KG1 (cell line): ENCODE results near the gene VCAN.

Source experiments
- DNase-seq: peaks from one replicate; lab custom pipeline; 2025; lab: John Stamatoyannopoulos, UW

Gene VCAN

DNA sequence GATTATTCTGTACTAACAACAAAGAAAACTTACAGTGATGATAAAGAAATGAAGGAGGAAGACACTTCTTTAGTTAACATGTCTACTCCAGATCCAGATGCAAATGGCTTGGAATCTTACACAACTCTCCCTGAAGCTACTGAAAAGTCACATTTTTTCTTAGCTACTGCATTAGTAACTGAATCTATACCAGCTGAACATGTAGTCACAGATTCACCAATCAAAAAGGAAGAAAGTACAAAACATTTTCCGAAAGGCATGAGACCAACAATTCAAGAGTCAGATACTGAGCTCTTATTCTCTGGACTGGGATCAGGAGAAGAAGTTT is 67.9 kb downstream of the VCAN start:
- no peak for DNase-seq

GRCh38 chr5:83540105-83540504 is 68.6 kb downstream of the VCAN start:
- no peak for DNase-seq

DNA sequence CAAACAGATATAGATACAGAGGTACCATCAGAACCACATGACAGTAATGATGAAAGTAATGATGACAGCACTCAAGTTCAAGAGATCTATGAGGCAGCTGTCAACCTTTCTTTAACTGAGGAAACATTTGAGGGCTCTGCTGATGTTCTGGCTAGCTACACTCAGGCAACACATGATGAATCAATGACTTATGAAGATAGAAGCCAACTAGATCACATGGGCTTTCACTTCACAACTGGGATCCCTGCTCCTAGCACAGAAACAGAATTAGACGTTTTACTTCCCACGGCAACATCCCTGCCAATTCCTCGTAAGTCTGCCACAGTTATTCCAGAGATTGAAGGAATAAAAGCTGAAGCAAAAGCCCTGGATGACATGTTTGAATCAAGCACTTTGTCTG is 69.2 kb downstream of the VCAN start:
- no peak for DNase-seq

GRCh38 chr5:83542839-83543238 is 71.3 kb downstream of the VCAN start:
- no peak for DNase-seq

GRCh38 chr5:83543898-83544297 is 72.4 kb downstream of the VCAN start:
- no peak for DNase-seq

DNA sequence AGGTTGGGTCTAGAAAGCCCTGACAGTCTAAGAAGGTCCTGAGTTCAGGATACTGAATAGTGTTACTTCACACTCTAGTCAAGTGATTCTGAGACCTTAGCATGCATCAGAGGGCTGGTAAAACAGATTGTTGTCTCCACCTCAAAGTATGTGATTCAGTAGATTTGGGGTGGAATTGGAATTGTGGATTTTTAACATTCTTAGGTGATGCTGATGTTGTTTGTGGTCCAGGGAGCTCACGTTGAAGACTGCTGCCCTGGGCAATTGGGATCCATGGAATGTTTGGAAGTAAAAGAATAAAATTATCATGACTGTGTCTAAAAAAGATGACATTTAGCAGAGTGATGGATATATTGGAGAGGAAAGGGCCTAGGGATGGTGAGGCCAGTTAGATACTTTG is 75.6 kb downstream of the VCAN start:
- no peak for DNase-seq

- DNase-seq: no peak
Observed at GRCh38 chr5:83547889-83548288, 76.3 kb downstream of the VCAN start.

DNA sequence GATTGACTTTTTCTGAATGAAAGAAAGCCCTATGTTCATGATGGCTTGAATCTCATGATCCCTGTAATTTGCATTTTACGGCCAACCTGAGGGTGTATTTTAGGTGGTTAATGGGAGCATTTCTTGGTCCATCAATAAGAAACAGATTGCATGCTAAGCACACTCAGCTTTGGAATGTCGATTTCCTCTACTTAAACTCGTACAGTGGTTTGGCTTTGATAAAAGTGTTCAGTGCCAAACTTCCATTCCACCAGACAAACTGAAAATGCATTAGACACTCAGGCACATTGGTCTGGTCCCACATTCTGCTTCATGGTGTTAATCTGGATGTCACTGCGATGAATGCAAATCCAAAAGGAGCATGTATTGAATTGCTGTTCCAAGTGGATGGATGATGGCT is 77.0 kb downstream of the VCAN start:
- no peak for DNase-seq

DNA sequence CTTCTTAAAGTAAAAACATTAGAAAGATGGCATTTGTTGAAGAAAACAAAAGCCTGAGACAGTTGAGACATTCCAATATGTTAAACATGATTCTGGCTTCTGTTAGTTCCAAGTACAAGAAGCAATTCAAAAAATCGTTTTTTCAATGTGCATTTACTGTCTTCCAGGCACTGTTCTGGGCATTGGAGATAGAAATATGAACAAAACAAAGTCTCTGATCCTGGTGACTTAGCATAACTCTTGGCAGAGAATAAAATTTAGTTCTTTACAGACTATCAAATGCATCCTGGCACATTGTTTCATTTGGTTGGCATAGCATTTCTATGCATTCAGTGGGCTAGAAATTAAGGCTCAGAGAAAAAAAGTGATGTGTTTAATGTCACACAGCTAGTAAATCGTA is 77.5 kb downstream of the VCAN start:
- DNase-seq: no peak

DNA sequence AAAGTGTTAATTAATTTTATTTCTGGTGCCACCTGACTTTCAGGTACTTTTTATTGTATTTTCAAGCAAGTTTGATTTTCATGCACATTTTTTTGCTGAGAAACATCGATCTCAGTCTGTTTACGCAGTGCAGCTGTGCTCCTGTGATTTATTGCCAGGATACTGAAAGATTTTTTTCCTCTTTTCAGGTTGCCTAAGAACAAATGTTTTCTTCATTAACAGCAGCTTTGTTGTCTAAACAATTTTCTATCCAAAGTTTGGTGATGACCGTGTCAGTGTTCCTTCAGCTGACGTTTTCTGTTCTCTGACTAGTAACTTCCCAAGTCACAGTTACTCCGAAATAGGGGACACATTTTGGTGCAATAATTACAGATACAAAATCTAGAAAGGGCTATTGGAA is 78.1 kb downstream of the VCAN start:
- DNase-seq: no peak

DNA sequence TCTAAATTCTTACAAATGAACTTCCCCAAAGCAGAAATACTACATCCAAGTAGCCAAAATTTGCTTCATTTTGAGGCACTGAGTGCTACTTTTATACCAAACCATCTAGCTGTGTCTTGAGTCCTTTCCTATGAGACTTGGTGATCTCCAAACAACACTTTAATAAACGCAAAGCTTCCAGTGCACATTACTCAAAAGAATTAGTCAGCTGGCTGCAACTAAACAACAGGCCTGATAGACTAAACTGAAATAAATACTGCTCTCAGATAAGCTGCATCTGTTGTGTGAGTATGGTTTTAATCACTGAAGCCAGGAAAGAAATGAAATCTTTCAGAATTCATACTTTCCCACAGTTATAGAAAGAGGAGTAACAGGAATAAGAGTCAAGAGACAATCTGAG is 80.3 kb downstream of the VCAN start:
- DNase-seq: no peak

DNA sequence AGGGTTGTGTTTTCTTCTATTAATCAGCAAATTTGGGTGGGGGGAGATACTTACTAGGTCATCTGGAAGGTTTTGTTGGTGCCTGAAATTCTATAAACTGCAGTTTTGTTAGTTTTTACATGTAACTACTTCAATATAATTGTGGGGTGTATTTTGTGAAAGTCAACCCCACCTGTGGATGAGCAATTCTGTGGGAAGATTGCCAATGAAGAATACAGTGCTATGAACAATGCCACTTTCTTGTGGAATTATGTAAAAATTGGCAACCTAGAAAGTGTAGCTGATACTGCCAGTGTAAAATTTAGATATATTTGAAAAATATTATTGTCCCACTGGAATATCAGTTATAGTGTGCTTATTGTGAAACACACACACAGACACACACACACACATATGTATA is 80.7 kb downstream of the VCAN start:
- DNase-seq: no peak

GRCh38 chr5:83553000-83553486 is 81.5 kb downstream of the VCAN start:
- DNase-seq: no peak

- DNase-seq: no peak
Observed at GRCh38 chr5:83554133-83554532, 82.6 kb downstream of the VCAN start.

- DNase-seq: no peak
Observed at GRCh38 chr5:83554686-83555085, 83.1 kb downstream of the VCAN start.

GRCh38 chr5:83555263-83555662 is 83.7 kb downstream of the VCAN start:
- no peak for DNase-seq

GRCh38 chr5:83556190-83556589 is 84.6 kb downstream of the VCAN start:
- no peak for DNase-seq

- DNase-seq: no peak
Observed at GRCh38 chr5:83559118-83559785, 87.7 kb downstream of the VCAN start.

DNA sequence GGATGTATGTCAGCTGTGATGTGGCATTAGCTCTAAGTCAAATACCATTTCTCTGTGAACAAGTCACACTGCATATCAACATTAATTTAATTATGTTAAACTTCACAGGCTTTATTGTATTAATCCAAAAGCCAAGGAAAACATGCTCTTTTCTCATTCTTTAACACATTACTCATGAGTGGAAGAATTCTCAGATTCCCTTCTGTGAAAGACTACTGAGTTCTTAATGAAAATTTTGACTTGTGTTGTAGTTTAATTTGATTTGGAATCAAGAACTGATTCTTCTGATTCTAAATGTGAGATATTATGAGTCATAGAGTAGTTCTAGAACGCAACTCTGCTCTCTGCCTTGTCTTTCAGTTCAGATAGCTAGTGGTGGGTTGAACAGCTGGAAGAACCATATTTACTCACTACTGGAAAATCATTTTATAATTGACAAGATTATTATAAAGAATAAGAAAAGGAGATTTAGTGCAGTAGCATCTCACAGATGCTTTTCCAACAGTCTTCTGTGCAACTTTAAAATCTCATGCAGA is 90.6 kb downstream of the VCAN start:
- no peak for DNase-seq

DNA sequence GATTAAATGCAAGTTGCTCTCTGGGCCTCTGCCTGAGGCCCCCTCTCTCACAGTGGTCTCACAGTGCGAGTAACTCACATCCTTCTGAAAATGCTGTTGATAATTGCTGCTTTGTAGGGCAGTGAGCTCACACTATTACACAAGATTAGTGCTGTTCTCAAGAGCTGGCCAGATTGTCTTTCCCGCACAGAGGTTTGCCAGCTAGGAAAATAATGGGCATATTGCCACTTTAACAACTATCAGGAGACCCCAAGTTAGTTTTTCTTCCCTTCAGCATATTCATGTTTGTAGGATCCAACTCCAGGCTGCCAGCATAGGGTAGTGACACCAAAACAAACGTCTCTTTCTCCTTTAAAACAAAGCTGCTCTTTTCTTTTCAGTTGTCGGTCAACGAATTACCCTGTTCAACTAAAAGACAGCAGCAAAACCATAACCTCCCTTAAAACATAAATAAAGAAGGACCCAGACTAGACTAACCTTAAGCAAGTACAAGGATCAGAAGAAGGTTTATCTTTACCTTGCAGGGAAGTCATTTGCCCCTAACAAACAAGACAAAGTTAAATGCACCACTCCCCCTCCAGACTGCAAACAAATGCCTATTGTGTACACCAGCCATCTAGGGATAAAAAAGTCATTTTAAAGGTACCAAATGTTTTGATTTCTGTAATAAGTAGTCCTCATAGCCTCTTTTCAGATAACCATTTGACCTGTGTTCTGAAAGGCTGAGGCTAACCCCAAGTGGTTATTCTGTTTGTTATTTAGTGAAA is 91.4 kb downstream of the VCAN start:
- no peak for DNase-seq

DNA sequence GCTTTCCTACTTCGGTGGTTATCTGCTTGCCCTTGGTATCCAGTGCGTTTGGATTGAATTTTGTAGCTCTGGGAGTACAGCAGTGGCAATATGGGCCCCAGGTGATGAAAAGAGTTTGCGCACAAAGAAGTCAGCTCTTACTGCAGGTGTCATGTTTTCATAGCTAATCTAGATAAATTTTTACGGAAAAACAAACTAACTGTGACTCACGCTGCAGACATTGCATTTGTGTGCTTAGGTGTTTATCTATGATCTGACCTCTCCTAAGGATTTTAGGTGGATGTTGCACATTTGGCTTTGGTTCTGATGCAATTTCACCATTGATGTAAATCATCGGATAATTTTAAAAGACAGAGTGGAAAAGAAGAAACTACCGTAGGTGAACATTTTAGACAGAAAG is 92.1 kb downstream of the VCAN start:
- no peak for DNase-seq

DNA sequence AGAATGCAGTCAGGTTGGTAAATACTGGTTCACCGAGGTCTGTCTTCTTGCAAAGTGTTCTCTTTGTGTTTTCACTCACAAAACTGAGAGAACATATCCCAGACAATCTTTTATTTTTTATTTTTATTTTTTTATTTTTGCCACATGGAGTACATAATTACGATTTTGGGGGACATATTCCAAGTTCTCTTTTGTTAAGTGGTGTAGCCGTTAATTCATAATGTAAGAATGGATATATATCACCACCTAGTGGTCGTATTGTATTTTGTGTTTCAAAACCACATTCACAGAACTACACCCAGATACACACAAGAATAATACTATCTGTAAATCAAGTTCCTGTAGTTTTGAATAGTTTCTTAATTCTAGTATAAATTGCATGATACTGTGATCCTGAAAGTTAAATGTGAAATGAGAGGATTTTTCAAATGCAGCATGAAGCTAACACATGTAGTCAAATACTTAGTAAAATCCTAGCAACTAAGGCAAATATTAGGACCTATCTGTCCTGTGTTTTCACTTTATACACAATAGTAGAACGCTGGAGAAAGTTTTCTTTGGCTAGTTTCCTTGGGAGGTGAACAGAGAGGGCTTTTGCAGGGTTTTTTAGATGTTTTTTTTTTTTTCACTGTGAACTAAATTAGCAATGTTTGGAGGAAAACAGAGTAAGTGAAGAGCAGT is 92.7 kb downstream of the VCAN start:
- DNase-seq: peak; percentile 48

DNA sequence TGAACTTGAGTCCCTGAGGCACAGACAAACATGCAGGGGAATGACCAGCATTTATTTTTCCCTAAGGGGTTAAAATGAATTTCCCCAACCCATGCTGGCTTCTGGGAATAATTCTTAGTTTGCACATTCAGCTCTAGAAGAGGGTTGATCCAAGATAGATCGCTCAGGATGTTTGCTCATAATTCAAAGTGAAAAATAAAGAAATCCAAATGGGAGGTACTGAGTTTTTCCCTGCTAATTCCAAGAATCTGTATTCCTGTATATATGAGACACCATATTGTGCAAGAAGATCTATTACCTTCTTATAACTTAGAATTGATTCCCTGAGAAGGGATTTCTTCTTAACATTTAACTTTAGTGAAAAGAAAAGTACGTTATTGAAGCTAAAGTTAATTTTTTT is 96.2 kb downstream of the VCAN start:
- no peak for DNase-seq
